Left ventricle myocardium inferior (tissue), 1 donor: ENCODE data around the gene PLA2G6. TPM values are rescaled to one million over a fixed set of nuclear protein-coding genes. Genes with fewer than 3 reads are reported as not detected.

Experiments
- DNase-seq: peaks from one replicate; pipeline ENCODE4 v3.0.0-alpha.2; 2020
- H3K27ac ChIP-seq: fragments of 200-600 bp; replicated peaks from 2 replicates; pipeline ENCODE4 v1.8.0; 2021
- H3K27me3 ChIP-seq: fragments of 200-600 bp; 2 replicates; pipeline ENCODE4 v1.8.0; 2021; ENCODE audit warnings: low read depth
- H3K36me3 ChIP-seq: fragments of 200-600 bp; 2 replicates; pipeline ENCODE4 v1.8.0; 2021
- H3K4me1 ChIP-seq: fragments of 200-600 bp; 2 replicates; pipeline ENCODE4 v1.8.0; 2021
- H3K4me3 ChIP-seq: fragments of 200-600 bp; 2 replicates; pipeline ENCODE4 v1.8.0; 2021; ENCODE audit warnings: mild to moderate bottlenecking, moderate library complexity
- H3K9me3 ChIP-seq: fragments of 200-600 bp; replicated peaks from 2 replicates; pipeline ENCODE4 v1.8.0; 2021
- intact Hi-C: fragments of 100-400 bp; cut with micrococcal nuclease; formaldehyde crosslinking; loops from one replicate; pipeline ENCODE4 v1.11.0; 2022
- total RNA-seq: library from RNA; stranded (reverse); fragmentation: NEBNext Ultra II Directional; extraction: Animal tissue kit (Norgen Biotek cat#: 25700); gene quantifications from one replicate; pipeline ENCODE4 v1.2.1, GENCODE V29; 2021
- TF ChIP-seq, protein P1 (sequence below): fragments of 200-600 bp; IDR thresholded peaks from 2 replicates; pipeline ENCODE4 v1.8.0; 2021; ENCODE audit warnings: antibody characterized with exemption, mild to moderate bottlenecking, borderline replicate concordance
- donor health status: DM: no; HTN: yes; CAD: no; lungs with severe emphysema.

Gene PLA2G6
- total RNA-seq, 1 donor from 2014 or later = 14.1 TPM

DNA sequence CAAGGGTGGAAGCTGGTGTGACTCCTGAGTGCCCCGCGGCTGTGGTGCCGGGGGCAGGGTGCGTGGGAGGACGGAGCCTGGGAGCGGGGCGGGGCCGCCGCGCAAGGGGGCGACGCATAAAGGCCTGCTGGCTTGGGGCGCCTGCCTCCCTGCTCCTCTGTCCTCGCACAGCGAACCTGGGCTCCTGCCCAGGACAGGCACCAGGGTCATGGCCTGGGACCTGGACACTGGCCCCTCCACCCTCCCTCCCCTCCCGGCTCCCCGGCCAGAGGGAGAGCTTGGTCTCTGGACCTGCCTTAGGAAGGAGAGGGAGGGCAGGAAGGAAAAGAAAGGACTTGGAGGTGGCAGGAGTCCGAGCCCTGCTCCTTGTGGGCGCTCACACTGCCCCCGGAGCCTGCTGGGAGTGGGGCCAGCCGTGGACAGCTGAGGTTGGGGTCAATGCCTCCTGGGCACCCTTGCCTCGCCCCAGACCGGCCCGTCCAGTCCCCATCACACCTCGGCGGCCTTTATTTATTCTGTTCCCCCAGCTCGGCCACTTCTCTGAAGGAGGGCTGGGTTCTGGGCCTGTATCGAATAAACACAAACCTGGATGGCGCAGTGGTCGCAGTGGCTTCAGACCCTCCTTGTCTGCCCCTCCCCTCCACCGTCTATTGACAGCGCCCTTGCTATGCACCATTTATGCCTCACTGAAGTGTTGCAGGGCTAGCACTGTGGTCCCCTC, 106.4 kb downstream of the PLA2G6 start:
- Histone ChIP-seq H3K36me3 (peaks cover 44% of the 10 kb centered on the region), H3K4me3 (no peak overlapping the region), H3K27ac (no peak overlapping the region), H3K9me3 (no peaks in the 10 kb centered on the region), H3K4me1 (peaks cover 15% of the 10 kb centered on the region), H3K27me3 (no peaks in the 10 kb centered on the region)
- TF ChIP-seq, protein P1, sequence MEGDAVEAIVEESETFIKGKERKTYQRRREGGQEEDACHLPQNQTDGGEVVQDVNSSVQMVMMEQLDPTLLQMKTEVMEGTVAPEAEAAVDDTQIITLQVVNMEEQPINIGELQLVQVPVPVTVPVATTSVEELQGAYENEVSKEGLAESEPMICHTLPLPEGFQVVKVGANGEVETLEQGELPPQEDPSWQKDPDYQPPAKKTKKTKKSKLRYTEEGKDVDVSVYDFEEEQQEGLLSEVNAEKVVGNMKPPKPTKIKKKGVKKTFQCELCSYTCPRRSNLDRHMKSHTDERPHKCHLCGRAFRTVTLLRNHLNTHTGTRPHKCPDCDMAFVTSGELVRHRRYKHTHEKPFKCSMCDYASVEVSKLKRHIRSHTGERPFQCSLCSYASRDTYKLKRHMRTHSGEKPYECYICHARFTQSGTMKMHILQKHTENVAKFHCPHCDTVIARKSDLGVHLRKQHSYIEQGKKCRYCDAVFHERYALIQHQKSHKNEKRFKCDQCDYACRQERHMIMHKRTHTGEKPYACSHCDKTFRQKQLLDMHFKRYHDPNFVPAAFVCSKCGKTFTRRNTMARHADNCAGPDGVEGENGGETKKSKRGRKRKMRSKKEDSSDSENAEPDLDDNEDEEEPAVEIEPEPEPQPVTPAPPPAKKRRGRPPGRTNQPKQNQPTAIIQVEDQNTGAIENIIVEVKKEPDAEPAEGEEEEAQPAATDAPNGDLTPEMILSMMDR = no peak
- no peak for DNase-seq
- intact Hi-C loops = no loop called here

DNA sequence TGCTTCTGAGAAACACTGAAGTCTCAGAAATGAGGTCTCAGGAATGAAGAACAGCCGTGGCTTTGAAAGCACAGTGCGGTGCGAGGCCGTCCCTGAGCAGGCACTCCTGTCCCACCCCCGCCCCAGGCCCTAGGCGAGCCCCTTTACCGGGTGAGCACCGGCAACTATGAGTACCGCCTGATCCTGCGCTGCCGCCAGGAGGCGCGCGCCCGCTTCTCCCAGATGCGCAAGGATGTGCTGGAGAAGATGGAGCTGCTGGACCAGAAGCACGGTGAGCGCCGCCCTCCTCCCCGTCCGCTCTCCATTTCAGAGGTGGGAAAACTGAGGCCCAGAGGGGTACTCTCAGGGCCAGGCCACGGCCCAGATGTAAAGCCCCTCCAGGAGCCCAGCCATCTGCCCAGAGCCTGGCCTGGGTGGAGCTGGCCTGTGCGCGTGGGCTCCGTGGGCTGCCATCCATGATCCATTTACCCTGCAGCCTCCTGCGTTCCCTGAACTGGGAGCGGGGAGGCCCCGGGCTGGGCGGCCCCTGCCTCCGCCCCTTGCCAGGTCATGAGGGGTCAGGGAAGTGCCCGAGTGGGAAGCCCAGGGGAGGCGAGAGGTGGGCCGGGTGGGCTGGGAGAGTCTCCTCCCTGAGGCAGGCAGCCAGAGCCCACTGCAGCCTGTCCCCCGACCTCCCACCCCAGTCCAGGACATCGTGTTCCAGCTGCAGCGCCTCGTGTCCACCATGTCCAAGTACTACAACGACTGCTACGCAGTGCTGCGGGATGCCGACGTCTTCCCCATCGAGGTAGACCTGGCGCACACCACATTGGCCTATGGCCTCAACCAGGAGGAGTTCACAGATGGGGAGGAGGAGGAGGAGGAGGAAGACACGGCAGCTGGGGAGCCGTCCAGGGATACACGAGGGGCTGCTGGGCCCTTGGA, 107.2 kb downstream of the PLA2G6 start:
- H3K36me3 ChIP-seq = peaks cover 44% of the 10 kb centered on the region
- no peaks in the 10 kb centered on the region for H3K27me3 ChIP-seq
- H3K4me3 ChIP-seq = no peak overlapping the region
- intact Hi-C loops = no loop called here
- TF ChIP-seq, protein P1 = peak; percentile 42
- no peak overlapping the region for H3K27ac ChIP-seq
- no peaks in the 10 kb centered on the region for H3K9me3 ChIP-seq
- no peak for DNase-seq
- peaks cover 23% of the 10 kb centered on the region for H3K4me1 ChIP-seq

DNA sequence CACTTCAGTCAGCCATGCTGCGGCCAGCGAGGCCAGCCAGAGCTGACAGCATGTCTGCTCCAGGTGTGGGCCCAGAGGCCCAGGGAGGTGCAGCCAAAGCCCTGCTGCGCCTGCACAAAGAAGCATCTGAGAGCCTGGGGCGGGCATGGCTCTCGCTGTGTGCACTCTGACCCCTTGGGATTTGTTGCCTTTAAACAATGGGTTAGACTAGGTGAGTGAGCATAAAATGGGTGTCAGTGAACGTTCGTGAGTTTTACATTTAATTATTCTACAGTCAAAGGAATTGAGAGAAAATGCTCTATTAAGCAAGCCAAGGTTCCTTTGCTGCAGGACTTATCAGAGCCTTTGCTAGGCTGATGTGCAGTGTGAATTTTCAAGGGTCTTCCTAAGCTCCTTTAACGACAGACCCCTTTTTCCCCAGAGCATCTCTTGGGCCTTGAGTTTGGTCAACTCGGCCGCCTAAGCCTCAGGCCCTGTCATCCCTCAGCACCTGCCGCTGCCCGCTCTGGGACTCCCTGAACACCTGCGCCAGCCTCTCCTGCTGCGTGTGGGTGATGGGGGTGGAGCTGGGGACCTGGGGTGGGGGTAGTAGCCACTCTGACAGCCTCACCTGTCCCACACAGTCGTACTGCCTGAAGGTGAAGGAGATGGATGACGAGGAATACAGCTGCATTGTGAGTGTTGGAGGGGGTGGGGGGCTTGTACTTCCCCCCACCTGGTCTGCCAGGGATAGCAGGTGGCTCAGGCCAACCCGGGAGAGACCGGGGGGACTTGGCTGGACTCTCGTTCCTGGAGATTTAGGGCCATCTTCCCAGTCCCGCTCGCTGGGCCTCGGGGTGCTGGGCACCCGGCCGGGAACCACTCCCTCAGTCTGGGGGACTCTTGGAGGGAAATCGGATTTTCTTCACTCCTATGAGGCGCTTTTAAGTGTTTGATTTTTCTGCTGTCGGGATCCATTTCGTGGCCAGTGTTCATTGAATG, 108.2 kb downstream of the PLA2G6 start:
- intact Hi-C loops = no loop called here
- H3K9me3 ChIP-seq = no peaks in the 10 kb centered on the region
- H3K36me3 ChIP-seq = peaks cover 44% of the 10 kb centered on the region
- DNase-seq = no peak
- H3K4me1 ChIP-seq = peaks cover 33% of the 10 kb centered on the region
- H3K27ac ChIP-seq = no peak overlapping the region
- no peak overlapping the region for H3K4me3 ChIP-seq
- H3K27me3 ChIP-seq = no peaks in the 10 kb centered on the region
- TF ChIP-seq, protein P1 = no peak

DNA sequence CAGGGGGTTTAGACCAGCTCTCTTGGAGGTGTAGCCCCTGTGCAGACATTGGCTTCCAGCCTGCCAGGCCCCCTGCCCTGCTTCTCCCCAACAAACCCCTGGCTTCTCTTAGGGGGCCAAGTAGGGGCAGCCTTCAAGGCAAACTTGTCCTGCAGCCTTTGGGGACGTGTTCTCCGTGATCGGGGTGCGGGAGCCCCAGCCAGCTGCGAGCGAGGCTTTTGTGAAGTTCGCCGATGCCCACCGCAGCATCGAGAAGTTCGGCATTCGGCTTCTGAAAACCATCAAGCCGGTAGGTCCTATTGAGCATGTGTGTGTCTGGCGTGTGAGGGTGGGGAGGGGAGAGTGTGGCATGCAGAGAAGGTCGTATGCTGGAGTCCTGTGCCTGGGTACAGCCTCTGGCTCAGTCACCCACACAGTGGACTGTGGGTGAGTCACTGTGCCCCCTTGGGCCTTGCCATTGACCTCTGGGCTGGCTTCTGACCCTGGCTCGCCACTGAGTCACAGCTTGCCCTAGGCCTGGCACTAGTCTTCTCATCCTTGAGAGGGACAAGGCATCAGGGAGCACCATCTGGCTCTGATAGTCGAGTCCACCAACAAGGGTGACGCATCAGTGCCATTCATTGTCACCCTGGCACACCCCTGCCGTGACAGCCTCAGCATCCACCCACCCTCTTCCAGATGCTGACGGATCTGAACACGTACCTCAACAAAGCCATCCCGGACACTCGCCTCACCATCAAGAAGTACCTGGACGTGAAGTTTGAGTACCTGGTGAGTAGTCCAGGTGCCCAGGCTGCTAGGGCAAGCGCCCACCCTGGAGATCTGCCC, 109.1 kb downstream of the PLA2G6 start:
- H3K9me3 ChIP-seq = no peaks in the 10 kb centered on the region
- no peaks in the 10 kb centered on the region for H3K27me3 ChIP-seq
- no peak overlapping the region for H3K27ac ChIP-seq
- H3K36me3 ChIP-seq = peaks cover 44% of the 10 kb centered on the region
- no peak overlapping the region for H3K4me3 ChIP-seq
- peaks cover 42% of the 10 kb centered on the region for H3K4me1 ChIP-seq
- TF ChIP-seq, protein P1 = no peak
- no peak for DNase-seq
- intact Hi-C loops = no loop called here
